ENCODE data around the gene CYP4F3.

GRCh38 chr19:15615526-15615925 lies 25.2 kb upstream of the CYP4F3 start:
- TF ChIP-seq CTCF (conservative IDR thresholded peaks at IDR 0.05; ENCODE audit: low read length) (no peak), EZH2phosphoT487 (IDR thresholded peaks at IDR 0.05; ENCODE audit: borderline replicate concordance, low read depth, low read length) (no peak)

All from OCI-LY7 (cell line).